ENCODE data around the gene RBM6. TPM values are rescaled to one million over a fixed set of nuclear protein-coding genes. Genes with fewer than 3 reads are reported as not detected.

The RBM6 gene
- total RNA-seq, 2 donors from 2014 or later = 123 to 146 TPM

- H3K9me3 ChIP-seq = no peaks in the 10 kb centered on the region
- H3K36me3 ChIP-seq (replicated peaks in 1 of 2; ENCODE audit: insufficient read depth in 1 of 2, low read depth in 2 of 2) = peaks cover 0 to 2% of the 10 kb centered on the region in 2 donors
- 13 to 21% methylated on average over 7 to 15 of the region's 15 CpGs for WGBS, 2 donors
- H3K4me3 ChIP-seq = no peak overlapping the region
- ATAC-seq (no peak), DNase-seq (no peak)
- H3K27me3 ChIP-seq = no peaks in the 10 kb centered on the region
- H3K27ac ChIP-seq = no peak overlapping the region
- intact Hi-C loops (cut with DNase I) = loop anchor here (5.0 kb wide), 1 partner anchor 63 kb away; no protein-coding TSS in a partner anchor
- H3K4me1 ChIP-seq = peaks cover 16% of the 10 kb centered on the region
- TF ChIP-seq POLR2A (IDR thresholded peaks at IDR 0.05) = no peak
- TF ChIP-seq CTCF (IDR thresholded peaks at IDR 0.05) = no peak
Observed at GRCh38 chr3:50124052-50124799, 184.3 kb downstream of the RBM6 start.

- Histone ChIP-seq H3K4me1 (peaks cover 16% of the 10 kb centered on the region), H3K36me3 (replicated peaks in 1 of 2; ENCODE audit: insufficient read depth in 1 of 2, low read depth in 2 of 2) (peaks cover 0 to 1% of the 10 kb centered on the region in 2 donors), H3K4me3 (no peak overlapping the region), H3K27me3 (no peaks in the 10 kb centered on the region), H3K9me3 (no peaks in the 10 kb centered on the region), H3K27ac (no peak overlapping the region)
- whole genome bisulfite sequencing, 2 donors = 31 to 65% methylated on average over 11 to 12 of the region's 12 CpGs
- no peak for TF ChIP-seq POLR2A (IDR thresholded peaks at IDR 0.05)
- TF ChIP-seq CTCF (IDR thresholded peaks at IDR 0.05) = no peak
- no peak for ATAC-seq
- intact Hi-C loops (cut with DNase I) = loop anchor here (5.0 kb wide), 1 partner anchor 63 kb away; no protein-coding TSS in a partner anchor
- DNase-seq = no peak
Observed at GRCh38 chr3:50124800-50125178, 184.8 kb downstream of the RBM6 start.

GRCh38 chr3:50125541-50126286, 185.8 kb downstream of the RBM6 start:
- no peaks in the 10 kb centered on the region for H3K36me3 ChIP-seq (replicated peaks in 1 of 2; ENCODE audit: insufficient read depth in 1 of 2, low read depth in 2 of 2)
- no peak overlapping the region for H3K4me3 ChIP-seq
- no peaks in the 10 kb centered on the region for H3K27me3 ChIP-seq
- H3K27ac ChIP-seq = no peak overlapping the region
- TF ChIP-seq POLR2A (IDR thresholded peaks at IDR 0.05) = no peak
- no peak for TF ChIP-seq CTCF (IDR thresholded peaks at IDR 0.05)
- 64 to 84% methylated on average over 7 to 9 of the region's 9 CpGs for WGBS, 2 donors
- no peaks in the 10 kb centered on the region for H3K9me3 ChIP-seq
- peaks cover 16% of the 10 kb centered on the region for H3K4me1 ChIP-seq
- intact Hi-C loops (cut with DNase I) = no loop called here
- ATAC-seq (no peak), DNase-seq (no peak)

GRCh38 chr3:50126287-50127211, 186.6 kb downstream of the RBM6 start:
- intact Hi-C loops (cut with DNase I) = no loop called here
- H3K4me1 ChIP-seq = peaks cover 16% of the 10 kb centered on the region
- H3K36me3 ChIP-seq (replicated peaks in 1 of 2; ENCODE audit: insufficient read depth in 1 of 2, low read depth in 2 of 2) = no peaks in the 10 kb centered on the region
- H3K9me3 ChIP-seq = no peaks in the 10 kb centered on the region
- no peak for TF ChIP-seq CTCF (IDR thresholded peaks at IDR 0.05)
- no peak for TF ChIP-seq POLR2A (IDR thresholded peaks at IDR 0.05)
- ATAC-seq = no peak
- peak in 2 of 4 donors; percentile 48 to 63 for DNase-seq
- WGBS, 2 donors = 47 to 50% methylated on average over 13 to 16 of the region's 16 CpGs
- no peak overlapping the region for H3K27ac ChIP-seq
- H3K4me3 ChIP-seq = no peak overlapping the region
- H3K27me3 ChIP-seq = no peaks in the 10 kb centered on the region

Other genes starting within 250 kb of the RBM6 start
- gene AMIGO3, start 220.5 kb upstream of the RBM6 start, total RNA-seq = 1 to 10 TPM; 2.0 to 2.1 TPM
- 10 to 100 TPM; 36.3 to 43.8 TPM for gene GMPPB, start 216.2 kb upstream of the RBM6 start, total RNA-seq
- gene IP6K1, start 153.6 kb upstream of the RBM6 start, total RNA-seq = 10 to 100 TPM; 19.8 to 27.5 TPM
- under 1 TPM in 1 of 2 donors, not detected in 1; 0.26 TPM for gene CDHR4, start 140.3 kb upstream of the RBM6 start, total RNA-seq
- 1 to 10 TPM in 1 of 2 donors, not detected in 1; 2.6 TPM for gene INKA1, start 136.9 kb upstream of the RBM6 start, total RNA-seq
- gene UBA7, start 126.2 kb upstream of the RBM6 start, total RNA-seq = 10 to 100 TPM; 39.2 to 86.4 TPM
- gene TRAIP, start 83.6 kb upstream of the RBM6 start, total RNA-seq = 1 to 10 TPM; 1.8 to 3.6 TPM
- gene CAMKV, start 70.2 kb upstream of the RBM6 start, total RNA-seq = not detected
- 10 to 100 TPM; 10.4 to 12.2 TPM for gene MST1R, start 36.3 kb upstream of the RBM6 start, total RNA-seq
- gene MON1A, start 10.3 kb upstream of the RBM6 start, total RNA-seq = 10 to 100 TPM in 1 of 2 donors, 1 to 10 TPM in 1; 4.9 to 13.5 TPM
- gene RBM5, start 148.8 kb downstream of the RBM6 start, total RNA-seq = 100 to 1,000 TPM; 139 to 308 TPM
- gene SEMA3F, start 215.2 kb downstream of the RBM6 start, total RNA-seq = 10 to 100 TPM in 1 of 2 donors, 1 to 10 TPM in 1; 5.2 to 25.4 TPM

Data from body of pancreas (tissue), 4 donors.